SK-N-SH (cell line): Measurements from ENCODE around the gene MMS22L. TPM values are rescaled to one million over a fixed set of nuclear protein-coding genes. Genes with fewer than 3 reads are reported as not detected.
A peak's percentile ranks its signal among the peaks of the same experiment; 100 is the strongest.

ENCODE experiments used
- CTCF ChIA-PET: fragments of 300-600, 350-600 bp; formaldehyde crosslinking; extraction: SDS; loops from one replicate; lab custom pipeline; 2021; lab: Yijun Ruan, JAX
- POLR2A ChIA-PET: fragments of 350-600 bp; sonication (Branson Sonifier 250); formaldehyde crosslinking; extraction: SDS; loops from one replicate; lab custom pipeline; 2020; ENCODE audit warnings: antibody characterized with exemption, inconsistent platforms; lab: Yijun Ruan, JAX
- DNase-seq: peaks from one replicate; pipeline ENCODE4 v3.0.0; 2012
- H2AFZ ChIP-seq: fragments of 200-600 bp; sonication (generic); 2 replicates; pipeline ENCODE4 v1.8.1; 2016; ENCODE audit warnings: antibody characterized with exemption, mild to moderate bottlenecking, low read depth
- H3F3A ChIP-seq: fragments of 200-600 bp; sonication (generic); replicated peaks from 2 replicates; pipeline ENCODE3; 2016; ENCODE audit warnings: antibody characterized with exemption, mild to moderate bottlenecking; ENCODE audit not compliant: insufficient read depth
- H3K27ac ChIP-seq, 2 experiments: fragments of 200-500 bp in 1 of 2; fragments of 200-600 bp in 1 of 2; sonication (Bioruptor generic) in 1 of 2; sonication (generic), shearing (Covaris generic) in 1 of 2; 2 replicates each; pipeline versions ENCODE4 v1.5.1 to v1.6.1; 2014 to 2016; ENCODE audit warnings: low read depth in 2 of 2, inconsistent platforms in 1 of 2, low read length in 1 of 2, mild to moderate bottlenecking in 1 of 2, mixed read lengths in 1 of 2
- H3K27me3 ChIP-seq: fragments of 200-600 bp; sonication (generic), shearing (Covaris generic); 2 replicates; pipeline ENCODE4 v1.6.1; 2016; ENCODE audit warnings: mixed run types; ENCODE audit not compliant: insufficient read depth
- H3K36me3 ChIP-seq, 2 experiments: fragments of 200-500 bp in 1 of 2; fragments of 200-600 bp in 1 of 2; sonication (Bioruptor generic) in 1 of 2; sonication (generic) in 1 of 2; replicated peaks in 1 of 2; 2 replicates each; pipeline versions ENCODE3 to v1.5.1; 2014 to 2016; ENCODE audit warnings: low read length in 1 of 2, mild to moderate bottlenecking in 1 of 2; ENCODE audit not compliant: insufficient read depth in 2 of 2, control insufficient read depth in 1 of 2
- H3K4me1 ChIP-seq, 2 experiments: fragments of 200-500 bp in 1 of 2; fragments of 200-600 bp in 1 of 2; sonication (Bioruptor generic) in 1 of 2; sonication (generic), shearing (Covaris generic) in 1 of 2; 2 replicates each; pipeline versions ENCODE4 v1.5.1 to v1.6.1; 2014 to 2016; ENCODE audit warnings: low read depth in 1 of 2, low read length in 1 of 2, mixed run types in 1 of 2; ENCODE audit not compliant: insufficient read depth in 2 of 2, control insufficient read depth in 1 of 2
- H3K4me2 ChIP-seq: fragments of 200-600 bp; sonication (generic), shearing (Covaris generic); 2 replicates; pipeline ENCODE4 v1.6.1; 2017; ENCODE audit warnings: mixed run types
- H3K4me3 ChIP-seq, 2 experiments: fragments of 200-500 bp in 1 of 2; fragments of 200-600 bp in 1 of 2; sonication (Bioruptor generic) in 1 of 2; sonication (generic), shearing (Covaris generic) in 1 of 2; 2 replicates each; pipeline versions ENCODE4 v1.5.1 to v1.8.1; 2014 to 2016; ENCODE audit warnings: low read depth in 2 of 2, inconsistent platforms in 1 of 2, low read length in 1 of 2, mild to moderate bottlenecking in 1 of 2, mixed read lengths in 1 of 2, moderate library complexity in 1 of 2
- H3K79me2 ChIP-seq: fragments of 200-600 bp; sonication (generic); 2 replicates; pipeline ENCODE4 v1.8.1; 2017; ENCODE audit warnings: mild to moderate bottlenecking; ENCODE audit not compliant: insufficient read depth
- H3K9ac ChIP-seq: fragments of 200-600 bp; sonication (generic); 2 replicates; pipeline ENCODE4 v1.6.1; 2017; ENCODE audit warnings: mixed run types
- H3K9me2 ChIP-seq: fragments of 200-600 bp; sonication (generic); 2 replicates; pipeline ENCODE4 v1.6.1; 2017; ENCODE audit warnings: mixed run types
- H3K9me3 ChIP-seq: fragments of 200-600 bp; sonication (generic); 2 replicates; pipeline ENCODE4 v1.6.1; 2017; ENCODE audit warnings: mixed run types, mild to moderate bottlenecking, moderate library complexity
- H4K20me1 ChIP-seq: fragments of 200-600 bp; sonication (generic); 2 replicates; pipeline ENCODE4 v1.6.1; 2017; ENCODE audit warnings: mild to moderate bottlenecking, mixed run types; ENCODE audit not compliant: insufficient read depth
- CHD2 ChIP-seq: fragments of 150-350 bp; IDR thresholded peaks from 2 replicates; pipeline ENCODE4 v1.6.1; 2018; ENCODE audit warnings: low read length; ENCODE audit not compliant: partially characterized antibody
- EP300 ChIP-seq, 2 experiments: IDR thresholded peaks; 2 replicates each; pipeline versions ENCODE4 v1.4.0 to v1.6.1; 2012; ENCODE audit warnings: borderline replicate concordance in 1 of 2, low read depth in 1 of 2, low read length in 1 of 2
- FOSL2 ChIP-seq: IDR thresholded peaks from 2 replicates; pipeline ENCODE4 v1.4.0; 2012; ENCODE audit warnings: low read depth, mild to moderate bottlenecking, moderate library complexity, borderline replicate concordance
- GATA2 ChIP-seq: sonication (generic); formaldehyde crosslinking; IDR thresholded peaks from 2 replicates; pipeline ENCODE4 v1.5.0; 2020; ENCODE audit warnings: mild to moderate bottlenecking, missing genetic modification reagents
- JUND ChIP-seq: IDR thresholded peaks from 2 replicates; pipeline ENCODE4 v1.4.0; 2012
- TAF1 ChIP-seq: IDR thresholded peaks from 2 replicates; pipeline ENCODE4 v1.6.1; 2012; ENCODE audit warnings: low read depth, mild to moderate bottlenecking, low read length, moderate library complexity, borderline replicate concordance
- TCF12 ChIP-seq: IDR thresholded peaks from 2 replicates; pipeline ENCODE4 v1.4.0; 2012
- TEAD4 ChIP-seq: IDR thresholded peaks from 2 replicates; pipeline ENCODE4 v1.4.0; 2012; ENCODE audit warnings: mild to moderate bottlenecking, borderline replicate concordance; ENCODE audit not compliant: insufficient read depth
- WGBS: methylation state at CpG from one replicate; pipeline ENCODE4 v1.1.6; 2017; ENCODE audit warnings: low lambda C conversion rate; 5-methylcytosine and 5-hydroxymethylcytosine counted together
- polyA plus RNA-seq, 3 experiments: library from polyadenylated mRNA; depleted of rRNA; stranded (reverse); fragments of >200 nt; gene quantifications; 2 replicates each; pipeline ENCODE4 v1.2.3, GENCODE V29; 2012
- TF ChIP-seq, protein P1 (sequence below): IDR thresholded peaks from 2 replicates; pipeline ENCODE4 v1.4.0; 2012; ENCODE audit warnings: low read depth
- TF ChIP-seq, protein P2 (sequence below): IDR thresholded peaks from 2 replicates; pipeline ENCODE4; 2012

MMS22L gene
- polyA plus RNA-seq, 1 of the 3 experiments (the other 2 are of a cell fraction) = 4.3 TPM

DNA sequence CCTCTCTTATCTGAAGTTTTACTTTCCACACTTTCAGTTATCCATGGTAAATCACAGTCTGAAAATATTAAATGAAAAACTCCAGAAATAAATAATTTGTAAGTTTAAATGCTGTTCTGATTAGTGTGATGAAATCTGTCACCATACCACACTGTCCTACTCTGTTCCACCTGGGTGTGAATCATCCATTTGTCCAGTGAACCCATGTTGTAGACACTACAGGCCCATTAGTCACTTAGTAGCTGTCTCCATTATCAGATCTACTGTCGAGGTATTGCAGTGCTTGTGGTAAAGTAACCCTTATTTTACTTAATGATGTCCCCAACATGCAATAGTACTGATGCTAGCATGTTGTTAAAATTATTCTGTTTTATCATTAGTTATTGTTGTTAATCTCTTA lies 29.2 kb upstream of the MMS22L start:
- CTCF ChIA-PET = no interaction called here
- WGBS = 0% methylated on average over 1 of the region's 1 CpG

DNA sequence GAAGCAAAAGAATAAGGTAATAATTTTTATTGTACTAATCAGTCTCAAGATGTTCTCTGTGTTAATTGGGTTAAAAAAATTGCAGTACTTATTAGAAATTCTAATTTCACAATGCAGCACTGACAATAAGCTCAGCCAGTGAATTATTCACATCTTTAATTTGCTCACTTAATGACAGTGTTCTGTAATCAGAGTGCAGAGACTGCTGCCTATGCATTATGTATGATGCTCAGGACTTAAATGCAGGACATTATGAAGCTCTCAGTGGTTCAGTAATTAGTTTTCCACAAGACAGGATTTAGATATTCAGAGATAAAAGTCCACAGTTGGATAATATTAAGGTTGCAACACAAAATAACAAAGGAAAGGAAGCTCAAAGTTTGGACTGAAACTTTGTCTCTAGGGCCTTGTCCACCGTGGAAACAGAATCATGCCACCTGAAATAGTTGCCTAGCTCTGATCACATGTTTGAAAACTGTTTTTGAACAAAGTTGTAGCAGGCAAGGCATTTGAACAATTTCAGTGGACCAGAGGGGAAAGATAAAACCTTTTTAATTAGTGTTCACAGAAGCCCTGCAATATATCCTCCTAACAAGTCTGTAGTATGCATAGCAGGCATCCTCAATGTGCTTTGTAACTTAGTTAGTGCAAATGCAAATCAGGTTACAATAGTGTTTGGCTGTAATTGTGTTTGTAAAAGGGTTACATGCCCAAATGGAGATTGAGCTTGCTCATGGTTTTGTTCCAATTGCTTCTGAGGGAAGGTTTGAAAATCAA lies 23.7 kb upstream of the MMS22L start:
- DNase-seq = peak; percentile 25
- no peaks in the 10 kb centered on the region for H3K9me3 ChIP-seq
- no peak overlapping the region for H3K9ac ChIP-seq
- H3K27me3 ChIP-seq = no peaks in the 10 kb centered on the region
- no peaks in the 10 kb centered on the region for H3F3A ChIP-seq
- H2AFZ ChIP-seq = peak overlapping the region; percentile 23; the same call in 1 of the 2 replicates
- H3K27ac ChIP-seq = no peak overlapping the region; a peak in 1 of 4 replicates
- H4K20me1 ChIP-seq = no peaks in the 10 kb centered on the region
- CTCF ChIA-PET = interaction anchor here (1.1 to 3.4 kb wide), 5 partner anchors 8 to 120 kb away, joined by 3 to 11 read pairs (median 4); no protein-coding TSS in a partner anchor
- H3K4me3 ChIP-seq = no peak overlapping the region
- WGBS = 29% methylated on average over 1 of the region's 1 CpG
- H3K9me2 ChIP-seq = no peaks in the 10 kb centered on the region
- H3K36me3 ChIP-seq = no peaks in the 10 kb centered on the region
- no peaks in the 10 kb centered on the region for H3K79me2 ChIP-seq
- POLR2A ChIA-PET = no interaction called here
- peaks cover 0 to 8% of the 10 kb centered on the region in 2 experiments; a peak in 2 of 4 replicates for H3K4me1 ChIP-seq
- no peak overlapping the region for H3K4me2 ChIP-seq
- TF ChIP-seq TAF1 (no peak), CHD2 (peak; percentile 27), GATA2 (CRISPR knock-in tag) (peak; percentile 49), EP300 (IDR thresholded peaks at IDR 0.05; ENCODE audit: borderline replicate concordance in 1 of 2, low read depth in 1 of 2, low read length in 1 of 2) (peak in 1 of 2 experiments; percentile 31; a peak in 2 of 4 replicates)
- TF ChIP-seq, protein P1, sequence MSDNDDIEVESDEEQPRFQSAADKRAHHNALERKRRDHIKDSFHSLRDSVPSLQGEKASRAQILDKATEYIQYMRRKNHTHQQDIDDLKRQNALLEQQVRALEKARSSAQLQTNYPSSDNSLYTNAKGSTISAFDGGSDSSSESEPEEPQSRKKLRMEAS = no peak

More for the DNA sequence above, 29.2 kb upstream of the MMS22L start:
- Histone ChIP-seq H3K36me3 (no peaks in the 10 kb centered on the region), H4K20me1 (no peaks in the 10 kb centered on the region), H3K27ac (no peak overlapping the region), H2AFZ (no peak overlapping the region), H3K4me1 (no peaks in the 10 kb centered on the region; a peak in 1 of 4 replicates), H3K9ac (no peak overlapping the region), H3F3A (no peaks in the 10 kb centered on the region), H3K27me3 (no peaks in the 10 kb centered on the region), H3K9me2 (no peaks in the 10 kb centered on the region), H3K79me2 (no peaks in the 10 kb centered on the region), H3K4me3 (no peak overlapping the region), H3K4me2 (no peak overlapping the region), H3K9me3 (no peaks in the 10 kb centered on the region)
- POLR2A ChIA-PET = no interaction called here
- TF ChIP-seq GATA2 (CRISPR knock-in tag) = no peak
- TF ChIP-seq JUND = no peak
- no peak for TF ChIP-seq TEAD4
- TF ChIP-seq TCF12 = peak; percentile 18; the same call in 1 of the 2 replicates
- TF ChIP-seq, protein P2, sequence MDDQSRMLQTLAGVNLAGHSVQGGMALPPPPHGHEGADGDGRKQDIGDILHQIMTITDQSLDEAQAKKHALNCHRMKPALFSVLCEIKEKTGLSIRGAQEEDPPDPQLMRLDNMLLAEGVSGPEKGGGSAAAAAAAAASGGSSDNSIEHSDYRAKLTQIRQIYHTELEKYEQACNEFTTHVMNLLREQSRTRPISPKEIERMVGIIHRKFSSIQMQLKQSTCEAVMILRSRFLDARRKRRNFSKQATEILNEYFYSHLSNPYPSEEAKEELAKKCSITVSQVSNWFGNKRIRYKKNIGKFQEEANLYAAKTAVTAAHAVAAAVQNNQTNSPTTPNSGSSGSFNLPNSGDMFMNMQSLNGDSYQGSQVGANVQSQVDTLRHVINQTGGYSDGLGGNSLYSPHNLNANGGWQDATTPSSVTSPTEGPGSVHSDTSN = peak; percentile 40
- peak; percentile 27; the same call in 1 of the 2 replicates for TF ChIP-seq FOSL2
- DNase-seq = no peak
